A673 (cell line): ENCODE measurements around the gene COQ10A.

ENCODE experiments used
- CTCF ChIP-seq: fragments of 300-800, 200-600 bp; sonication (generic); conservative IDR thresholded peaks from 2 replicates; pipeline ENCODE4 v1.5.1; 2017; ENCODE audit warnings: low read depth, mild to moderate bottlenecking, antibody characterized with exemption, low read length, moderate library complexity, mixed read lengths
- EZH2 ChIP-seq: fragments of 200-600 bp; sonication (generic); IDR thresholded peaks from 2 replicates; pipeline ENCODE4 v1.6.1; 2017; ENCODE audit warnings: borderline replicate concordance, low read depth, mild to moderate bottlenecking, mixed read lengths, antibody characterized with exemption, low read length; ENCODE audit not compliant: poor library complexity, severe bottlenecking

- TF ChIP-seq CTCF, result no peak
- TF ChIP-seq EZH2, result no peak
Measured at GRCh38 chr12:56260921-56261320, 5.8 kb upstream of the COQ10A start.
